ENCODE data around the gene SPDYE8.
"Not testable (repeated sequence)": the region's sequence is repeated elsewhere in the genome, so short reads cannot be mapped to it uniquely, and the experiment has no call there.

The SPDYE8 gene

GRCh38 chr7:73029666-73030065, at the start of gene SPDYE8:
SPDYE8 (minus strand) TSS chr7:73029766; CDS start chr7:73027966, 1,800 bp downstream.
- not testable (repeated sequence) for DNase-seq (ENCODE audit: low spot score)

- not testable (repeated sequence) for DNase-seq (ENCODE audit: low spot score)
These were observed 28.2 kb upstream of the SPDYE8 start, which contains the start of gene SPDYE11 for GRCh38 chr7:73057811-73058210. SPDYE11 (minus strand) TSS chr7:73057911; CDS start chr7:73056111, 1,800 bp downstream.

GRCh38 chr7:73006491-73006890, 23.1 kb downstream of the SPDYE8 start:
- not testable (repeated sequence) for DNase-seq (ENCODE audit: low spot score)

GRCh38 chr7:73005693-73006447, 23.7 kb downstream of the SPDYE8 start:
- not testable (repeated sequence) for DNase-seq (ENCODE audit: low spot score)

GRCh38 chr7:73005356-73005692, 24.2 kb downstream of the SPDYE8 start:
- not testable (repeated sequence) for DNase-seq (ENCODE audit: low spot score)

- not testable (repeated sequence) for DNase-seq (ENCODE audit: low spot score)
These were observed 31.6 kb downstream of the SPDYE8 start for GRCh38 chr7:72997887-72998468.

- not testable (repeated sequence) for DNase-seq (ENCODE audit: low spot score)
These were observed 32.1 kb downstream of the SPDYE8 start for GRCh38 chr7:72997447-72997846.

- DNase-seq (ENCODE audit: low spot score), result not testable (repeated sequence)
These were observed 34.1 kb downstream of the SPDYE8 start for GRCh38 chr7:72995484-72995883.

- not testable (repeated sequence) for DNase-seq (ENCODE audit: low spot score)
These were observed 39.2 kb downstream of the SPDYE8 start for GRCh38 chr7:72990146-72990913.

- not testable (repeated sequence) for DNase-seq (ENCODE audit: low spot score)
These were observed 47.5 kb downstream of the SPDYE8 start for GRCh38 chr7:72982084-72982483.

GRCh38 chr7:72980382-72980781, 49.2 kb downstream of the SPDYE8 start:
- DNase-seq (ENCODE audit: low spot score), result not testable (repeated sequence)

GRCh38 chr7:72976434-72976833, 53.1 kb downstream of the SPDYE8 start:
- not testable (repeated sequence) for DNase-seq (ENCODE audit: low spot score)

GRCh38 chr7:72975656-72976286, 53.8 kb downstream of the SPDYE8 start:
- not testable (repeated sequence) for DNase-seq (ENCODE audit: low spot score)

- not testable (repeated sequence) for DNase-seq (ENCODE audit: low spot score)
These were observed 54.8 kb downstream of the SPDYE8 start for GRCh38 chr7:72974781-72975180.

GRCh38 chr7:72971505-72971904, 58.1 kb downstream of the SPDYE8 start:
- not testable (repeated sequence) for DNase-seq (ENCODE audit: low spot score)
